HuH-7 (cell line): ENCODE measurements around the gene NUP93.

Source experiments
- DNase-seq: peaks from one replicate; pipeline ENCODE4 v3.0.0; 2011; ENCODE audit warnings: low spot score

The NUP93 gene

GRCh38 chr16:56743840-56744239 lies 13.9 kb downstream of the NUP93 start:
- DNase-seq: no peak

GRCh38 chr16:56744996-56745640 lies 15.2 kb downstream of the NUP93 start:
- DNase-seq: no peak

GRCh38 chr16:56747486-56748045 lies 17.6 kb downstream of the NUP93 start:
- no peak for DNase-seq

- DNase-seq: no peak
Measured at GRCh38 chr16:56748191-56748590, 18.3 kb downstream of the NUP93 start.

- DNase-seq: no peak
Measured at GRCh38 chr16:56748826-56749225, 18.9 kb downstream of the NUP93 start.

GRCh38 chr16:56749672-56750491 lies 20.0 kb downstream of the NUP93 start:
- no peak for DNase-seq

GRCh38 chr16:56753410-56753809 lies 23.5 kb downstream of the NUP93 start:
- no peak for DNase-seq

GRCh38 chr16:56755038-56755437 lies 25.1 kb downstream of the NUP93 start:
- no peak for DNase-seq

GRCh38 chr16:56758432-56758831 lies 28.5 kb downstream of the NUP93 start:
- DNase-seq: no peak

GRCh38 chr16:56758930-56759329 lies 29.0 kb downstream of the NUP93 start:
- DNase-seq: no peak

- DNase-seq: no peak
Measured at GRCh38 chr16:56763291-56763916, 33.5 kb downstream of the NUP93 start.

- no peak for DNase-seq
Measured at GRCh38 chr16:56764835-56765234, 34.9 kb downstream of the NUP93 start.

GRCh38 chr16:56765949-56766348 lies 36.0 kb downstream of the NUP93 start:
- no peak for DNase-seq

GRCh38 chr16:56767024-56767423 lies 37.1 kb downstream of the NUP93 start:
- no peak for DNase-seq

GRCh38 chr16:56769677-56770076 lies 39.7 kb downstream of the NUP93 start:
- no peak for DNase-seq

GRCh38 chr16:56771558-56772279 lies 41.8 kb downstream of the NUP93 start:
- no peak for DNase-seq

GRCh38 chr16:56773532-56773931 lies 43.6 kb downstream of the NUP93 start:
- no peak for DNase-seq

GRCh38 chr16:56774016-56774680 lies 44.2 kb downstream of the NUP93 start:
- DNase-seq: no peak

- no peak for DNase-seq
Measured at GRCh38 chr16:56775162-56775561, 45.2 kb downstream of the NUP93 start.

- DNase-seq: no peak
Measured at GRCh38 chr16:56776562-56776961, 46.6 kb downstream of the NUP93 start.

- DNase-seq: no peak
Measured at GRCh38 chr16:56777001-56777400, 47.1 kb downstream of the NUP93 start.

- no peak for DNase-seq
Measured at GRCh38 chr16:56777482-56777881, 47.6 kb downstream of the NUP93 start.
